ENCODE data around the gene TMEM132D. TPM values are rescaled to one million over a fixed set of nuclear protein-coding genes. Genes with fewer than 3 reads are reported as not detected.

The TMEM132D gene
- total and polyA plus RNA-seq, 2 donors (not counting 3 experiments of a cell fraction or from before 2014, with no cell fraction given) = not detected

DNA sequence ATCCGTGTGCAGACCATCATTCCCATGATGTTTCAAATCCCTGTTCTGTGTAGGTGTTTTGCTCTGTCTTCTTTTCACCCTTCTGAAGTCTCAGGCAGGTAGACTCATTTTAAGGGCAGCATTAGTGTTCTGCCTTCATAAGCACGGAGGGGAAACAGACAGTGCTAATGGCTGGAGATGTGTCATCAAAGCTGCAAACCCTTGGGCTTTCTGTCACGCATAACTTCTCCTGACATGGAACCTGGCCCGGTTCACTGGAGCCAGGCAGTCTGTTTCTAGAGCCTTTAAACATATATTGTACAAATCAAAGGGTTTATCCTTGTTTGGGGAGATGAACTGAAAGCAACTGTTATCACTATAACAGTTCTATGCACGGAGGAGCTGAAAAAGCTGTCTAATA, 141.4 kb downstream of the TMEM132D start:
- intact Hi-C loops (cut with micrococcal nuclease) (no loop called here), dilution Hi-C loops (cut with MboI; ENCODE audit: extremely low pct_ligation_motif_present, low sequenced_read_pairs) (no loop called here)
- TF ChIP-seq, protein P1, sequence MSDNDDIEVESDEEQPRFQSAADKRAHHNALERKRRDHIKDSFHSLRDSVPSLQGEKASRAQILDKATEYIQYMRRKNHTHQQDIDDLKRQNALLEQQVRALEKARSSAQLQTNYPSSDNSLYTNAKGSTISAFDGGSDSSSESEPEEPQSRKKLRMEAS (IDR thresholded peaks at IDR 0.05; ENCODE audit: insufficient read depth, insufficient read length) = no peak
- DNase-seq (ENCODE audit: low read depth, low spot score) (no peak), FAIRE-seq (no peak)
- Histone ChIP-seq H3K27me3 (ENCODE audit: control insufficient read depth in 2 of 2, insufficient read depth in 2 of 2, low read length in 2 of 2) (no peaks in the 10 kb centered on the region), H3K4me3 (replicated peaks in 1 of 3; ENCODE audit: insufficient read depth in 1 of 3, low read depth in 1 of 3, low read length in 3 of 3) (no peak overlapping the region), H3K9ac (replicated peaks; ENCODE audit: extremely low read depth, insufficient read depth, low read length) (no peak overlapping the region), H3K79me2 (ENCODE audit: control insufficient read depth, insufficient read depth, low read length) (no peaks in the 10 kb centered on the region), H3K27ac (ENCODE audit: insufficient read depth, low read depth, low read length) (no peak overlapping the region), H3K9me1 (replicated peaks; ENCODE audit: control insufficient read depth, extremely low read depth, insufficient read depth, low read length) (no peaks in the 10 kb centered on the region), H2AFZ (ENCODE audit: low read depth, low read length) (no peak overlapping the region), H3K36me3 (ENCODE audit: control insufficient read depth in 2 of 2, extremely low read depth in 1 of 2, insufficient read depth in 2 of 2, low read length in 2 of 2) (no peaks in the 10 kb centered on the region), H3K9me3 (replicated peaks; ENCODE audit: control insufficient read depth, insufficient read depth, low read length) (peaks cover 10% of the 10 kb centered on the region), H3K4me1 (ENCODE audit: control insufficient read depth, extremely low read depth, insufficient read depth, low read length) (no peaks in the 10 kb centered on the region), H3K4me2 (ENCODE audit: insufficient read depth, low read length) (no peak overlapping the region), H4K20me1 (replicated peaks; ENCODE audit: control insufficient read depth, extremely low read depth, insufficient read depth, low read length) (no peaks in the 10 kb centered on the region)
- POLR2A ChIA-PET = no interaction called here
- no TSS peak for BruUV-seq (replicated peaks)
- CTCF ChIA-PET = no interaction called here

DNA sequence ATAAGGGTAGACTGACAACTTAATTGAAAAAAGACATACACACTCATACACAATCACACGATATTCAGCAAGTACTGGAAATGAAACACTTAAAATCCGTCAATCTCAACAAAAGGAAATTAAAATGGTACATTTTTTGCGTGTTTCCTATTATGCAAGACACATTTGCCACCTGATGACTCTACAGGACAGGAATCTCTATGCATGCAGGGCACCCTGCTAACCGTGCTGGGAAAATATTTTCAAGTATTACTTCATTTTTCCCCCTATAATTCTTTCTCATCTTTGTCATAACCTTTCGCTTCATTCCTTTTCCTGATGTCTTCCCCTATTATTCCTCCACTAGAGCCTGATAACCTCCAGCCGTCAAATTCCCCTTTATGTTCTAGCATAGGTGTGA, 150.2 kb downstream of the TMEM132D start:
- no TSS peak for BruUV-seq (replicated peaks)
- H3K9me3 ChIP-seq (replicated peaks; ENCODE audit: control insufficient read depth, insufficient read depth, low read length) = peaks cover 7% of the 10 kb centered on the region
- ChIA-PET POLR2A (no interaction called here), CTCF (no interaction called here)
- H2AFZ ChIP-seq (ENCODE audit: low read depth, low read length) = no peak overlapping the region
- DNase-seq (ENCODE audit: low read depth, low spot score) = no peak
- no peaks in the 10 kb centered on the region for H3K36me3 ChIP-seq (ENCODE audit: control insufficient read depth in 2 of 2, extremely low read depth in 1 of 2, insufficient read depth in 2 of 2, low read length in 2 of 2)
- H4K20me1 ChIP-seq (replicated peaks; ENCODE audit: control insufficient read depth, extremely low read depth, insufficient read depth, low read length) = no peaks in the 10 kb centered on the region
- H3K4me1 ChIP-seq (ENCODE audit: control insufficient read depth, extremely low read depth, insufficient read depth, low read length) = no peaks in the 10 kb centered on the region
- H3K4me3 ChIP-seq (replicated peaks in 1 of 3; ENCODE audit: insufficient read depth in 1 of 3, low read depth in 1 of 3, low read length in 3 of 3) = no peak overlapping the region
- intact Hi-C loops (cut with micrococcal nuclease) = no loop called here
- dilution Hi-C loops (cut with MboI; ENCODE audit: extremely low pct_ligation_motif_present, low sequenced_read_pairs) = no loop called here
- H3K27ac ChIP-seq (ENCODE audit: insufficient read depth, low read depth, low read length) = no peak overlapping the region
- no peak overlapping the region for H3K9ac ChIP-seq (replicated peaks; ENCODE audit: extremely low read depth, insufficient read depth, low read length)
- H3K4me2 ChIP-seq (ENCODE audit: insufficient read depth, low read length) = no peak overlapping the region
- TF ChIP-seq POLR2A (IDR thresholded peaks at IDR 0.05; ENCODE audit: low read depth, low read length) (no peak), EZH2 (IDR thresholded peaks at IDR 0.05; ENCODE audit: borderline replicate concordance, low read depth, low read length, severe bottlenecking) (no peak), POLR2AphosphoS5 (IDR thresholded peaks at IDR 0.05; ENCODE audit: insufficient read depth, low read depth, low read length) (no peak), MYC (IDR thresholded peaks at IDR 0.05; ENCODE audit: low read depth, low read length) (no peak), JUN (IDR thresholded peaks at IDR 0.05; ENCODE audit: borderline replicate concordance, insufficient read depth, insufficient read length, low read depth) (no peak), FOS (IDR thresholded peaks at IDR 0.05; ENCODE audit: borderline replicate concordance, insufficient read depth, low read length) (no peak), GATA2 (IDR thresholded peaks at IDR 0.05; ENCODE audit: insufficient read depth, insufficient read length, low read depth, low read length) (no peak)
- TF ChIP-seq, protein P1 (IDR thresholded peaks at IDR 0.05; ENCODE audit: insufficient read depth, insufficient read length) = no peak
- TF ChIP-seq, protein P2, sequence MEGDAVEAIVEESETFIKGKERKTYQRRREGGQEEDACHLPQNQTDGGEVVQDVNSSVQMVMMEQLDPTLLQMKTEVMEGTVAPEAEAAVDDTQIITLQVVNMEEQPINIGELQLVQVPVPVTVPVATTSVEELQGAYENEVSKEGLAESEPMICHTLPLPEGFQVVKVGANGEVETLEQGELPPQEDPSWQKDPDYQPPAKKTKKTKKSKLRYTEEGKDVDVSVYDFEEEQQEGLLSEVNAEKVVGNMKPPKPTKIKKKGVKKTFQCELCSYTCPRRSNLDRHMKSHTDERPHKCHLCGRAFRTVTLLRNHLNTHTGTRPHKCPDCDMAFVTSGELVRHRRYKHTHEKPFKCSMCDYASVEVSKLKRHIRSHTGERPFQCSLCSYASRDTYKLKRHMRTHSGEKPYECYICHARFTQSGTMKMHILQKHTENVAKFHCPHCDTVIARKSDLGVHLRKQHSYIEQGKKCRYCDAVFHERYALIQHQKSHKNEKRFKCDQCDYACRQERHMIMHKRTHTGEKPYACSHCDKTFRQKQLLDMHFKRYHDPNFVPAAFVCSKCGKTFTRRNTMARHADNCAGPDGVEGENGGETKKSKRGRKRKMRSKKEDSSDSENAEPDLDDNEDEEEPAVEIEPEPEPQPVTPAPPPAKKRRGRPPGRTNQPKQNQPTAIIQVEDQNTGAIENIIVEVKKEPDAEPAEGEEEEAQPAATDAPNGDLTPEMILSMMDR (IDR thresholded peaks at IDR 0.05; ENCODE audit: extremely low read depth in 1 of 2, insufficient read depth in 1 of 2, low read depth in 1 of 2, low read length in 2 of 2) = no peak
- no peak for FAIRE-seq
- no peaks in the 10 kb centered on the region for H3K27me3 ChIP-seq (ENCODE audit: control insufficient read depth in 2 of 2, insufficient read depth in 2 of 2, low read length in 2 of 2)
- H3K79me2 ChIP-seq (ENCODE audit: control insufficient read depth, insufficient read depth, low read length) = no peaks in the 10 kb centered on the region
- H3K9me1 ChIP-seq (replicated peaks; ENCODE audit: control insufficient read depth, extremely low read depth, insufficient read depth, low read length) = no peaks in the 10 kb centered on the region
